SU-DHL-6 (cell line): ENCODE data around the gene ZNF382.

Experiments
- CTCF ChIP-seq: fragments of 200-600 bp; sonication (generic); IDR thresholded peaks from one replicate; pipeline ENCODE4 v1.5.1; 2017; ENCODE audit warnings: antibody characterized with exemption, mild to moderate bottlenecking, low read length, moderate library complexity; ENCODE audit not compliant: insufficient read depth, poor library complexity, severe bottlenecking
- EZH2phosphoT487 ChIP-seq: fragments of 200-600 bp; sonication (generic), shearing (Covaris generic); conservative IDR thresholded peaks from 2 replicates; pipeline ENCODE4 v1.6.1; 2018; ENCODE audit warnings: mild to moderate bottlenecking, antibody characterized with exemption, low read length, moderate library complexity, mixed read lengths

- no peak for TF ChIP-seq CTCF
- no peak for TF ChIP-seq EZH2phosphoT487
Measured at GRCh38 chr19:36604656-36605100, 435 bp upstream of the ZNF382 start.
